ENCODE measurements around the gene HNF1A.

HNF1A gene

DNA sequence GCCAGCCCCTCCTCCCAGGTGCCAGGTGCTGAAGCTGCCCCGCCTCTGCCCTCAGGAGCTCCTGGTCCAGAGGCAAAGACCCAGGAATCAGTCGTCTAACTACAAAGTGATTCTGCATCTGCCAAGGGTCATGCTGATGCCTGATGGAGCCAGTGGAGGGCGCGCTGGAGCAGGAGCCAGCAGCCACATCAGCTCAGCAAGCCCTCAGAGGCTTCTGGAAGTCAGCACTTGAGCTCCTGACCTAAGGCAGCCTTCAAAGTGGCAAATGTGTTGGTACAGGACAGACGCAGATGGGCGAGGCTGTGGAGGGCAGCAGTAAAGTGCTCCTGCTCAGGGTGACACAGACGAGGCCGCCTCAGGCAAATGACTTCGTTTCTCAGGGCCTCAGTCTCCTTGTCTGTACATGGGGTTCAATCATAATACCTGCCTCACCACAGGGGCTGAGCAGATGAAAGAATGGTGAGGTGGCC is 27.0 kb downstream of the HNF1A start:
- peak; percentile 76 for TF ChIP-seq CTCF (IDR thresholded peaks at IDR 0.05; ENCODE audit: extremely low read depth, insufficient read depth, missing control alignments)
- in situ Hi-C loops (cut with MboI; ENCODE audit: low pct_unique_long_range_greater_than_20kb, low sequenced_read_pairs, unreplicated experiment): loop anchor here (10.0 kb wide), 1 partner anchor 99 kb away; no protein-coding TSS in a partner anchor
- peak; percentile 59 for DNase-seq (ENCODE audit: low spot score)

- in situ Hi-C loops (cut with MboI; ENCODE audit: low pct_unique_long_range_greater_than_20kb, low sequenced_read_pairs, unreplicated experiment): loop anchor here (10.0 kb wide), 1 partner anchor 96 kb away; no protein-coding TSS in a partner anchor
- no peak for DNase-seq (ENCODE audit: low spot score)
- TF ChIP-seq CTCF (IDR thresholded peaks at IDR 0.05; ENCODE audit: extremely low read depth, insufficient read depth, missing control alignments): no peak
Measured at GRCh38 chr12:121008347-121009098, 30.2 kb downstream of the HNF1A start.

GRCh38 chr12:121009741-121010140 is 31.4 kb downstream of the HNF1A start:
- TF ChIP-seq CTCF (IDR thresholded peaks at IDR 0.05; ENCODE audit: extremely low read depth, insufficient read depth, missing control alignments): peak; percentile 2
- no peak for DNase-seq (ENCODE audit: low spot score)
- in situ Hi-C loops (cut with MboI; ENCODE audit: low pct_unique_long_range_greater_than_20kb, low sequenced_read_pairs, unreplicated experiment): loop anchor here (10.0 kb wide), 1 partner anchor 95 kb away; no protein-coding TSS in a partner anchor

DNA sequence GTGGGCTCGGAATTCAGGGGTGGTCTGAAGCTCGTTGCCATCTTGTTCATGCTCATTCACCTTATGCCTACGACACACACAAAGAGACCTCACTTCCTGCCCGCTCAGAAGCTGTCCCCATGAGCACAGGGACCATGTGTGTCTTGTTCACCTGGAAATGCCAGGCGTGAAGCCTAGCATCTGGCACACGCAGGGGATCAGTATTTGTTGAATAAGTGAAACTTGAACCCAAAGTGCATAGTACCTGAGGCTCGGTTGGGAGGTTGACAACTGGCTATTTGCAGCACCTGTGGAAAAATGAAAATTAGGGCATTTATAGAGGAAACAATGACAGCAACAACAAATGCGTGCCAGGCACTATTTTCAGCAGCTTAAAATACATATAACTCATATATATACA is 32.5 kb downstream of the HNF1A start:
- no peak for TF ChIP-seq CTCF (IDR thresholded peaks at IDR 0.05; ENCODE audit: extremely low read depth, insufficient read depth, missing control alignments)
- DNase-seq (ENCODE audit: low spot score): no peak
- in situ Hi-C loops (cut with MboI; ENCODE audit: low pct_unique_long_range_greater_than_20kb, low sequenced_read_pairs, unreplicated experiment): no loop called here

DNA sequence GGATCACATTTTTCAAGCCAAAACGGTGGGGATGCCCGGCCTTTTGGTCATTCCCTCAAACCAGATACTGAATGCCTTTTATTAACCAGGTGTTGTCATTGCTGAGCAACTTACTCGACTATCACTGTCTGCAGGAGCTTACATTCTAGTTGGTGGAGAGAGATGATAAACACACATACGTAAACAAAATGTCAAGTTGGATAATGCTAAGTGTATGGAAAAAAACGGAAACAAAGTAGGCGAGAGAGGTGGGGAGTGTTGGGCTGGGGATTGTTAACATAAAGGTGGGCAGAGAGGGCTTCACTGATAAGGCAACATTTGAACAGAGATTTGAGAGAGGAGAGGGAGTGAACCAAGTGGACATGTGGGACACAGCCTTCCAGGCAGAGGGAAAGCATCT is 33.5 kb downstream of the HNF1A start:
- no peak for TF ChIP-seq CTCF (IDR thresholded peaks at IDR 0.05; ENCODE audit: extremely low read depth, insufficient read depth, missing control alignments)
- no peak for DNase-seq (ENCODE audit: low spot score)
- in situ Hi-C loops (cut with MboI; ENCODE audit: low pct_unique_long_range_greater_than_20kb, low sequenced_read_pairs, unreplicated experiment): no loop called here

GRCh38 chr12:121013715-121014114 is 35.4 kb downstream of the HNF1A start:
- in situ Hi-C loops (cut with MboI; ENCODE audit: low pct_unique_long_range_greater_than_20kb, low sequenced_read_pairs, unreplicated experiment): no loop called here
- peak; percentile 31 for TF ChIP-seq CTCF (IDR thresholded peaks at IDR 0.05; ENCODE audit: extremely low read depth, insufficient read depth, missing control alignments)
- no peak for DNase-seq (ENCODE audit: low spot score)

Data from GM13977 (cell line).